Subcutaneous adipose tissue (tissue), 4 donors: ENCODE measurements around the gene BCL7A. TPM values are rescaled to one million over a fixed set of nuclear protein-coding genes. Genes with fewer than 3 reads are reported as not detected.

Experiments
- total RNA-seq, 4 donors: library from RNA; depleted of rRNA; stranded (reverse); fragments of >200 nt; gene quantifications; one replicate each; pipeline ENCODE4 v1.1.0, GENCODE V29; 2016
- TF ChIP-seq, protein P1 (sequence below): fragments of 450-650 bp; IDR thresholded peaks from one replicate; pipeline ENCODE4 v1.5.1; 2016; ENCODE audit warnings: low read depth, mild to moderate bottlenecking, control low read depth, antibody characterized with exemption, moderate library complexity

Gene BCL7A
- total RNA-seq, 4 donors from 2014 or later, result 2.1 to 7.3 (median 3.7) TPM

DNA sequence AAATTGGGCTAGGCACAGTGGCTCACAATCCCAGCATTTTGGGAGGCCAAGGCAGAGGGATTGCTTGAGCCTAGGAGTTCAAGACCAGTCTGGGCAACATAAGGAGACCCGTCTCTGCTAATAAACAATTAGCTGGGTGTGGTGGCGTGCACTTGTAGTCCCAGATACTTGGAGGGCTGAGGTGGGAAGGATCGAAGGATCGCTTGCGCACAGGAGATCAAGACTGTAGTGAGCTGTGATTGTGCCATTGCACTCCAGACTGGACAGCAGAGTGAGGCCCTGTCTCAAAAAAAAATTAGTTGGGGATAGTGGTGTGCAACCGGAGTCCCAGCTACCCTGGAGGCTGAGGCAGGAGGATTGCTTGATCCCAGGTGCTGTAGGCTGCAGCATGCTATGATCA, 38.7 kb upstream of the BCL7A start:
- TF ChIP-seq, protein P1, sequence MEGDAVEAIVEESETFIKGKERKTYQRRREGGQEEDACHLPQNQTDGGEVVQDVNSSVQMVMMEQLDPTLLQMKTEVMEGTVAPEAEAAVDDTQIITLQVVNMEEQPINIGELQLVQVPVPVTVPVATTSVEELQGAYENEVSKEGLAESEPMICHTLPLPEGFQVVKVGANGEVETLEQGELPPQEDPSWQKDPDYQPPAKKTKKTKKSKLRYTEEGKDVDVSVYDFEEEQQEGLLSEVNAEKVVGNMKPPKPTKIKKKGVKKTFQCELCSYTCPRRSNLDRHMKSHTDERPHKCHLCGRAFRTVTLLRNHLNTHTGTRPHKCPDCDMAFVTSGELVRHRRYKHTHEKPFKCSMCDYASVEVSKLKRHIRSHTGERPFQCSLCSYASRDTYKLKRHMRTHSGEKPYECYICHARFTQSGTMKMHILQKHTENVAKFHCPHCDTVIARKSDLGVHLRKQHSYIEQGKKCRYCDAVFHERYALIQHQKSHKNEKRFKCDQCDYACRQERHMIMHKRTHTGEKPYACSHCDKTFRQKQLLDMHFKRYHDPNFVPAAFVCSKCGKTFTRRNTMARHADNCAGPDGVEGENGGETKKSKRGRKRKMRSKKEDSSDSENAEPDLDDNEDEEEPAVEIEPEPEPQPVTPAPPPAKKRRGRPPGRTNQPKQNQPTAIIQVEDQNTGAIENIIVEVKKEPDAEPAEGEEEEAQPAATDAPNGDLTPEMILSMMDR, result no peak

DNA sequence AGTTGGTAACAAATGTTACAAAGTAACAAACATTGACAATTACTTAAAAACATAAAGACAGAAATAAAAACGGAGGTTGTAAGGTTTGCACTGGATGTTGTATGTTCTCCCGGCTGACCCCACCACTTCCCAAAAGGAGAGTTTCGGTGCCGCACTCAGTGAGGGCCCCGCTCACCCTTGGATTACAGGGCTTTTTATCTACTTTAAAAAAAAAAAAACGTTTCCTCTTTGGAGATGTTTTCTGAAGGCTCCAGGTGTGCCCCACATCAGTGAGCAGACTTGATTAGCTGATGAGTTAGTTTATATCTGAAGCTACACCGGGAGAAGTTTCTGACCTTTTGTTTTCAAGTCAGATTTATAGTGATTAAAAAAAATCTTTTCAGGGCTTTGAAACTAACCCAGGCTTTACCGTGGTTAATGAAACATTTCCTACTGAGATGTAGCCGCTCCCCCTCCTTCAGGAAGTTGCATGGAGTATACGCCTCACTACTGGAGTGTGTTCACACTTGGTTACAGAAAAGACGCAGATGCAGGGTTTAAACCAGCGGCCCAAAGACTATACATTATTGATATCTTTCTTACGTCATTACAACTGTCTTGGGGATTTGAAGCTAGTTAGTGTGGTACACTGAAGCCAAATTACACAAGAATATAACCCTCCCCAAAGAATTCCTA, 38.0 kb upstream of the BCL7A start:
- TF ChIP-seq, protein P1, result no peak

DNA sequence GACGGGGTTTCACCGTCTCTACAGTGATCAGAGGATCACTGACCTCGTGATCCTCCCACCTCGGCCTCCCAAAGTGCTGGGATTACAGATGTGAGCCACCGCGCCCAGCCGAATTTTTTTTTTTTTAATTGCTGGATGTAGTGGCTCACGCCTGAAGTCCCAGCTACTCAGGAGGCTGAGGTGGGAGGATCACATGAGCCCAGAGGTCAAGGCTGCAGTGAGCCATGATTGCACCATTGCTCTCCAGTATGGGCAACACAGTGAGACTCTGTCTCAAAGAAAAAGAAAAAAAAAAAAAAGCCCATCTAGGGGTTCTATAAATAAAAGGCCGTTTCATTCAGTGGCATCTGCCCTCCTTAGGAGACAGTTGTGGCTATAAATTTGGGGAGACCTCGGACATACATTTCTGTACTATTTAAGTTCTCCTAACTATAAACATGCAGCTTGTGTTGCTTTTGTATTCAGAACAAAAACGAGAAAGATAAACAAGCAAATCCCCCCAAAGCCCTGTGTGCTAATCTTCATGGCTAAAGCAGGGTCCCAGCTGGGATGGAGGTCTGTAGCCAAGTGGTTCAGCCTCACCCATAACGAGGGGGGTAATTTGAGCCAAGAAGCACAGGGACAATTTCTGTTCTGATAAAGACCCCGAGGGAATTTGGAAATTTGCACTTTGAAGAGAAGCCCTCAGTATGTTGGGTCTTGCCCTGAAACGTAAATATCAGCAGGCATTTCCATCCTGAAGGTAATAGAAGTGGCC, 35.0 kb upstream of the BCL7A start:
- TF ChIP-seq, protein P1, result no peak

DNA sequence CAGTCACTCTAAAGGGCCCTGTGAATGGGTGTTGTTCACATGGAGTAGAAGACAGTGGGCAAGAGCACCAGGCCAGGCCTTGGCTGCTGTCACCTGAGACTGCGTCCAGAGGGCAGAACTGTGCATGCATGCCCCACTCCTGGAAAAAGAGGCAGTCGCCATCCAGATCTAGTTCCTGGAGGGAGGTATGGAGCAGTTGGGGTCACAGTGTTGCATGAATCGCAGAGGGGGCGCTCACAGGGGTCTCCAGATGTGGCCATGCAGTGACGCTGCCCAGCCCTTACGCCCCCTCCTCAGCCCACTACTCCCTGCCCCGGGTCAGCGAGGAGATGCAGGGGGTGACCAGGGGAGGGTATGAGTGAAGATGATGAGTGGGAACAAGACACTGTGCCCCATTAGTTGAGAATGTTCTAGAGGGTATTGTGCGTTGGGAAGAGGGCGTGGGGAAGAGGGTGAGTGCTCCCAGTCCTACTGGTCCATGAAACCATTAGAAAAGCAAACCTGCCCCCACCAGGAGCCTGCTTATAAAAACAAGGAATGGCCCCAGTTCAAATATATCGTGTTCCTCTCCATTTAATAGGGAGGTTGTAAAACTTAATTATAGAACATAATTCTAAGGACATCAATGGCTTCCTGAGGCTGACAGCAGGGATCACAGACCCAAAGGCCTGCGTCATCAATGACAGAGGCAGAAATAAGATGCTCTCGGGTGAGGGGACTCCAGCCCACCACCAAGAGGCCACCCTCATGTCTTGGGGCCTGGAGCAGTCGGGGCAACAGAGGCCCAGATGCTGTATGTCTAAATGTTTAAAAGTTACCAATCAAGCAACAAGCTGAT, 32.2 kb upstream of the BCL7A start:
- TF ChIP-seq, protein P1, result no peak

DNA sequence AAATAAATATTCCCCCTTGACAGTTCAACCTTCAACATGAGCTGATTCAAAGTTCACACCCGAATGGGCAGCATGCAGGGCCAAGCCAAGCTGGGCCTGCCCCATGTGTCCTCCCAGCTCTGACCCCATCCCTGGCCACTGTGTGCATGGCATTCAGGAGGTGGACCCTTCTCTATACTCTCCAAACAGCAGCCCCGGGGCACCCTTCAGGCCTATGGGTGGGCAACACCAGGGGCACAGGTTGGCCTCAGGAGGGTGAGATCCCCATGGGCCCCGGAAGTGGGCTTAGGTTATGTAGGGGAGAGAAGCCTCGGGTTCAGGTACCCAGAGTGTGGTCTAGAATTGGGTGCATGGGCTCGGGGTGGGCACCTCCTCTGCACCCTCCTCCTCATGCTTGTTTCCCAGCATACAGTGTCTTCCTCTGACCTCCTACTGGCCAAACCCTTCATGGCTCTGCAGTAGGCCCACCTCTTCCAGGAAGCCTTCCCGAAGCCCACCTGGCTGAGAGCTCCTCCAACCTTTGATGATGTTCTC, 31.5 kb upstream of the BCL7A start:
- TF ChIP-seq, protein P1, result no peak

DNA sequence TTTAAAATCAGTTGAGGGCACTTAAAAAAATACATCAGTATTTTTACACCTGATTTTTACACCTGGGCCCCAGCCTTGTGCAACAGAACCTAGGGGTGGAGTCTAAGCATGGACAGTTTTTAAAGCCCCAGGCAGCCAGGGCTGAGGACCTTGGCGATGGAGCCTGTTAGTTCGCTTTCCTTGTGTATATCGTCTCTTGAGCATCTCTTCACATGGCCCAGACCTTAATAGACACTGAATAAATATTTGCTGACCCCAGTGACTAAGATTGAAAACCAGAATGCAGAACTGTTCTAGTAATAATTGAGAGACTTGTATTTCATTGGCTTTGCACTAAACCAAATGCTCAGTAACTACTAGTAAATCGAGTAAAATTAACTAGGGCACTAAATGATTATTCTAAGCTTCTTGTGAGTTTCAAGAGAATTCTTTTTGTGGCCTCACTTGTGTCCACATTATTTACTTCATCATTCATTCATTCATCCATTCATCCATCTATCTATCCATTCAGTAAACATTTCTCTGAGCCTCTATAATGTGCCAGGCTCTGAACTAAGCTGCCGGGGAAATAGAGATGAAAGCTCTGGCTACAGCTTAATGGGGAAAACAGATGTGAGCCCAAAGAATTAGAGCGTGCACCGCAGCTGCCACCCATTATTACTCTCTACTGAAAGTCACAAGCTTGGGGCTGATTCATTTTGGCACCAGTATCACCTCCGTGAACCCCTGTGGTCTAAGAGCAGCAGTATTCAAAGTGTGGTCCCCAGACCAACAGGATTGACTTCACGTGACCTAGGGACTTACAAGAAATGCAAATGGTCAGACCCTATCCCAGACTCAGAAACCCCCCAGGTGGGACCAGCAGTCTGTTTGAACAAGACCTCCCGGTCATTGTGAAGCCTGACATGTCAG, 30.7 kb upstream of the BCL7A start:
- TF ChIP-seq, protein P1, result no peak
